H1 (cell line): ENCODE measurements around the gene CDH22. TPM values are rescaled to one million over a fixed set of nuclear protein-coding genes. Genes with fewer than 3 reads are reported as not detected.

Experiments used
- ATF3 ChIP-seq: IDR thresholded peaks from 2 replicates; pipeline ENCODE4 v1.6.1; 2011; ENCODE audit warnings: low read depth, mild to moderate bottlenecking, low read length; ENCODE audit not compliant: insufficient read depth
- polyA plus RNA-seq, 7 experiments: library from polyadenylated mRNA; depleted of rRNA in 3 of 7; stranded (reverse) in 5 of 7; unstranded in 2 of 7; fragments of >200 nt in 5 of 7; fragments of 200-250 nt in 2 of 7; gene quantifications; 1 replicate in 5 of 7; 2 replicates in 1 of 7; 4 replicates in 1 of 7; pipeline versions ENCODE4 v1.2.1 to v1.2.3, GENCODE V29; 2011 to 2013; ENCODE audit warnings: missing spikeins in 2 of 7, mixed read lengths in 2 of 7
- total RNA-seq: library from RNA; stranded (reverse); fragmentation: NEBNext Ultra II Directional; extraction: Animal tissue kit (Norgen Biotek cat#: 25700); gene quantifications from 2 replicates; pipeline ENCODE4 v1.2.1, GENCODE V29; 2021

Gene CDH22
- total and polyA plus RNA-seq, 2 of the 8 experiments (the other 6 are each of a cell fraction or from before 2014, with no cell fraction given): 0.35 to 0.39 TPM

- TF ChIP-seq ATF3: no peak
Measured at GRCh38 chr20:46232539-46232938, 75.8 kb downstream of the CDH22 start (continued).
